HG02943 (cell line): ENCODE measurements around the gene LGR4.
A peak's percentile ranks its signal among the peaks of the same experiment; 100 is the strongest.
"Not testable (repeated sequence)": the region's sequence is repeated elsewhere in the genome, so short reads cannot be mapped to it uniquely, and the experiment has no call there.

Source experiments
- ATAC-seq: cut with Tn5 transposase; IDR thresholded peaks from one replicate; pipeline ENCODE4 v1.9.1; 2021; ENCODE audit warnings: mild to moderate bottlenecking, low read depth, moderate library complexity; ENCODE audit not compliant: unreplicated experiment

LGR4 gene

GRCh38 chr11:27472398-27473016 lies at the start of gene LGR4:
LGR4 (minus strand) TSS chr11:27472790; CDS start chr11:27472302, 488 bp downstream.
- peak; percentile 87 for ATAC-seq

GRCh38 chr11:27520226-27520625 lies 47.6 kb upstream of the LGR4 start:
- ATAC-seq, result no peak

GRCh38 chr11:27518518-27518917 lies 45.9 kb upstream of the LGR4 start:
- ATAC-seq, result no peak

- ATAC-seq, result not testable (repeated sequence)
Observed at GRCh38 chr11:27517490-27517889, 44.9 kb upstream of the LGR4 start.

- no peak for ATAC-seq
Observed at GRCh38 chr11:27514558-27514957, 42.0 kb upstream of the LGR4 start.

GRCh38 chr11:27514076-27514475 lies 41.5 kb upstream of the LGR4 start:
- no peak for ATAC-seq

- no peak for ATAC-seq
Observed at GRCh38 chr11:27513389-27513788, 40.8 kb upstream of the LGR4 start.

GRCh38 chr11:27512238-27512637 lies 39.6 kb upstream of the LGR4 start:
- ATAC-seq, result no peak

GRCh38 chr11:27509908-27510307 lies 37.3 kb upstream of the LGR4 start:
- ATAC-seq, result no peak

- ATAC-seq, result no peak
Observed at GRCh38 chr11:27507557-27508322, 35.1 kb upstream of the LGR4 start.

- peak; percentile 94 for ATAC-seq
Observed at GRCh38 chr11:27506200-27507182, 33.9 kb upstream of the LGR4 start, which contains the start of gene LIN7C. LIN7C (minus strand) TSS chr11:27506769; CDS start chr11:27506752, 17 bp downstream.

- ATAC-seq, result peak; percentile 5
Observed at GRCh38 chr11:27505781-27506180, 33.2 kb upstream of the LGR4 start.

- no peak for ATAC-seq
Observed at GRCh38 chr11:27504205-27504604, 31.6 kb upstream of the LGR4 start.

- ATAC-seq, result no peak
Observed at GRCh38 chr11:27501100-27501499, 28.5 kb upstream of the LGR4 start.

- no peak for ATAC-seq
Observed at GRCh38 chr11:27497911-27498310, 25.3 kb upstream of the LGR4 start.

GRCh38 chr11:27497284-27497866 lies 24.8 kb upstream of the LGR4 start:
- ATAC-seq, result peak; percentile 64

- ATAC-seq, result no peak
Observed at GRCh38 chr11:27496461-27496860, 23.9 kb upstream of the LGR4 start.

GRCh38 chr11:27495710-27496300 lies 23.2 kb upstream of the LGR4 start:
- ATAC-seq, result no peak

- ATAC-seq, result no peak
Observed at GRCh38 chr11:27489092-27489491, 16.5 kb upstream of the LGR4 start.

- ATAC-seq, result no peak
Observed at GRCh38 chr11:27487706-27488105, 15.1 kb upstream of the LGR4 start.
